Liver (tissue), 9 donors: Measurements from ENCODE around the gene CYBB. TPM values are rescaled to one million over a fixed set of nuclear protein-coding genes. Genes with fewer than 3 reads are reported as not detected.

ENCODE experiments used
- DNase-seq: peaks from one replicate; pipeline ENCODE4 v3.0.0-alpha.2; 2017; ENCODE audit warnings: low spot score
- H3K27ac ChIP-seq, 2 donors: one replicate each; pipeline ENCODE4 v1.7.0; 2013; ENCODE audit warnings: inconsistent platforms in 2 of 2, low read length in 2 of 2, control low read depth in 1 of 2, low read depth in 1 of 2, mild to moderate bottlenecking in 1 of 2
- H3K27me3 ChIP-seq, 4 donors: one replicate each; pipeline versions ENCODE4 v1.6.1 to v1.7.0; 2013; ENCODE audit warnings: low read length in 3 of 4, inconsistent platforms in 1 of 4, mild to moderate bottlenecking in 1 of 4, moderate library complexity in 1 of 4; ENCODE audit not compliant: control insufficient read depth in 4 of 4, insufficient read depth in 4 of 4
- H3K36me3 ChIP-seq, 4 donors: one replicate each; pipeline versions ENCODE4 v1.6.1 to v1.7.0; 2013; ENCODE audit warnings: low read length in 3 of 4, mild to moderate bottlenecking in 3 of 4, low read depth in 1 of 4, moderate library complexity in 1 of 4; ENCODE audit not compliant: control insufficient read depth in 4 of 4, insufficient read depth in 3 of 4
- H3K4me1 ChIP-seq, 4 donors: one replicate each; pipeline versions ENCODE4 v1.6.1 to v1.7.0; 2013; ENCODE audit warnings: low read length in 3 of 4, mild to moderate bottlenecking in 3 of 4, moderate library complexity in 1 of 4; ENCODE audit not compliant: control insufficient read depth in 4 of 4, insufficient read depth in 4 of 4
- H3K4me3 ChIP-seq, 3 donors: one replicate each; pipeline versions ENCODE4 v1.6.1 to v1.7.0; 2013; ENCODE audit warnings: low read length in 3 of 3, control low read depth in 1 of 3, low read depth in 1 of 3, mild to moderate bottlenecking in 1 of 3
- H3K9ac ChIP-seq, 2 donors: one replicate each; pipeline ENCODE4 v1.7.0; 2013; ENCODE audit warnings: low read length in 2 of 2, mild to moderate bottlenecking in 2 of 2, moderate library complexity in 2 of 2, control low read depth in 1 of 2, low read depth in 1 of 2
- H3K9me3 ChIP-seq, 4 donors: one replicate each; pipeline versions ENCODE4 v1.6.1 to v1.7.0; 2013; ENCODE audit warnings: low read length in 3 of 4; ENCODE audit not compliant: control insufficient read depth in 4 of 4
- CTCF ChIP-seq: fragments of 150-350 bp; IDR thresholded peaks from 2 replicates; pipeline ENCODE4 v1.5.1; 2017; ENCODE audit warnings: improper control_type of control experiment, low read depth, low read length; ENCODE audit not compliant: missing input control
- EGR1 ChIP-seq, 2 donors: IDR thresholded peaks; 2 replicates each; pipeline ENCODE4 v1.6.1; 2016 to 2018; ENCODE audit warnings: antibody characterized with exemption in 2 of 2, low read depth in 2 of 2
- FOXA1 ChIP-seq: IDR thresholded peaks from 2 replicates; pipeline ENCODE4 v1.6.1; 2016; ENCODE audit warnings: antibody characterized with exemption
- FOXA2 ChIP-seq: IDR thresholded peaks from 2 replicates; pipeline ENCODE4 v1.6.1; 2016; ENCODE audit warnings: antibody characterized with exemption
- GABPA ChIP-seq, 2 donors: IDR thresholded peaks in 1 of 2; conservative IDR thresholded peaks in 1 of 2; 2 replicates each; pipeline ENCODE4 v1.6.1; 2016; ENCODE audit warnings: antibody characterized with exemption in 2 of 2, mild to moderate bottlenecking in 1 of 2, moderate library complexity in 1 of 2
- HNF4A ChIP-seq, 2 donors: conservative IDR thresholded peaks; 2 replicates each; pipeline ENCODE4 v1.6.1; 2016; ENCODE audit warnings: antibody characterized with exemption in 2 of 2, mild to moderate bottlenecking in 2 of 2
- HNF4G ChIP-seq: IDR thresholded peaks from 2 replicates; pipeline ENCODE4 v1.6.1; 2016; ENCODE audit warnings: antibody characterized with exemption
- JUND ChIP-seq, 2 donors: IDR thresholded peaks; 2 replicates each; pipeline ENCODE4 v1.6.1; 2016; ENCODE audit warnings: antibody characterized with exemption in 2 of 2
- MAX ChIP-seq: IDR thresholded peaks from 2 replicates; pipeline ENCODE4 v1.6.1; 2016; ENCODE audit warnings: antibody characterized with exemption
- NR2F2 ChIP-seq: IDR thresholded peaks from 2 replicates; pipeline ENCODE4 v1.6.1; 2016; ENCODE audit warnings: antibody characterized with exemption
- RAD21 ChIP-seq, 2 donors: IDR thresholded peaks; 2 replicates each; pipeline ENCODE4 v1.6.1; 2016; ENCODE audit warnings: antibody characterized with exemption in 2 of 2, mild to moderate bottlenecking in 2 of 2
- SP1 ChIP-seq: IDR thresholded peaks from 2 replicates; pipeline ENCODE4 v1.6.1; 2018; ENCODE audit warnings: antibody characterized with exemption, mild to moderate bottlenecking
- YY1 ChIP-seq: IDR thresholded peaks from 2 replicates; pipeline ENCODE4 v1.6.1; 2016; ENCODE audit warnings: antibody characterized with exemption, mild to moderate bottlenecking
- ZBTB33 ChIP-seq: IDR thresholded peaks from 2 replicates; pipeline ENCODE4 v1.6.1; 2016; ENCODE audit warnings: antibody characterized with exemption
- WGBS: extraction: QIAGEN DNeasy Blood & Tissue Kit; methylation state at CpG from one replicate; pipeline ENCODE4 v1.1.7; 2013; 5-methylcytosine and 5-hydroxymethylcytosine counted together
- polyA plus RNA-seq, 2 donors: library from polyadenylated mRNA; stranded (reverse) in 1 of 2; unstranded in 1 of 2; fragments of 200-250 nt in 1 of 2; fragments of >200 nt in 1 of 2; fragmentation: Nextera tagmentation in 1 of 2; extraction: Ambion mirVana in 1 of 2; gene quantifications; one replicate each; pipeline versions ENCODE4 v1.2.1 to v1.2.3, GENCODE V29; 2013 to 2015
- total RNA-seq, 2 donors: library from RNA; depleted of rRNA; stranded (reverse); fragments of >200 nt; gene quantifications; one replicate each; pipeline ENCODE4 v1.2.3, GENCODE V29; 2014
- TF ChIP-seq, protein P1 (sequence below): IDR thresholded peaks from 2 replicates; pipeline ENCODE4 v1.6.1; 2016; ENCODE audit warnings: antibody characterized with exemption
- donor health status: healthy.
- donor health status: healthy.
- donor health status: healthy.
- donor health status: healthy.
- donor health status: healthy.

The CYBB gene
- total and polyA plus RNA-seq, 4 donors = 2.8 to 65.7 (median 14.5) TPM

DNA sequence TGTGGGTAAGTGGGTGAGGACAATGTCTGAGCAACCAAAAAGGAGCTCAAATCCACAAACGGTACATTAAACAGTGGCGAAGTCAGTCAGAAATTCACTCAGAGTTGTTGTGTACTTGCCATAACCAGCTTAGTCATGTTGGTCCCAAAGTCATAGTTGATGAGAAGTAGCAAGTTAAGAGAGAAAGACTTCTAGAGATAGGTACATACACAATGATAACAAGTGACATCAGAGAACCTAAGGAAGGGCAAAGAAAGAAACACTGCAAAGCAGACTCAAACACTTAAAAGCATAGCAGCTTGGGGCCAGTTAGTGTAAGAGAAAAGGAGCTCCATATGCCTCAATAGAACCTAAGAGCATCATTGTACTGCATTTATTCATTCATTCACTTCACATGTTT is 37.3 kb downstream of the CYBB start (continued):
- TF ChIP-seq CTCF (no peak), NR2F2 (no peak), YY1 (no peak), HNF4G (no peak), FOXA2 (no peak), GABPA (IDR thresholded peaks at IDR 0.05 in 1 of 2, conservative IDR thresholded peaks at IDR 0.05 in 1 of 2) (no peak), MAX (no peak), RAD21 (IDR thresholded peaks at IDR 0.05) (no peak), EGR1 (IDR thresholded peaks at IDR 0.05; ENCODE audit: low read depth in 2 of 2) (no peak)
- TF ChIP-seq, protein P1, sequence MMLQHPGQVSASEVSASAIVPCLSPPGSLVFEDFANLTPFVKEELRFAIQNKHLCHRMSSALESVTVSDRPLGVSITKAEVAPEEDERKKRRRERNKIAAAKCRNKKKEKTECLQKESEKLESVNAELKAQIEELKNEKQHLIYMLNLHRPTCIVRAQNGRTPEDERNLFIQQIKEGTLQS = no peak

GRCh38 chrX:37817579-37817978 is 37.7 kb downstream of the CYBB start:
- no peak for TF ChIP-seq ZBTB33
- no peak for TF ChIP-seq NR2F2
- no peak for TF ChIP-seq RAD21 (IDR thresholded peaks at IDR 0.05)
- no peak for TF ChIP-seq SP1
- TF ChIP-seq HNF4A (conservative IDR thresholded peaks at IDR 0.05) = no peak
- TF ChIP-seq HNF4G = no peak
- TF ChIP-seq FOXA1 = no peak
- TF ChIP-seq FOXA2 = no peak
- no peak for TF ChIP-seq JUND (IDR thresholded peaks at IDR 0.05)
- TF ChIP-seq, protein P1 = no peak
- 59% methylated on average over 3 of the region's 3 CpGs for WGBS
- H3K27ac ChIP-seq = no peak overlapping the region

DNA sequence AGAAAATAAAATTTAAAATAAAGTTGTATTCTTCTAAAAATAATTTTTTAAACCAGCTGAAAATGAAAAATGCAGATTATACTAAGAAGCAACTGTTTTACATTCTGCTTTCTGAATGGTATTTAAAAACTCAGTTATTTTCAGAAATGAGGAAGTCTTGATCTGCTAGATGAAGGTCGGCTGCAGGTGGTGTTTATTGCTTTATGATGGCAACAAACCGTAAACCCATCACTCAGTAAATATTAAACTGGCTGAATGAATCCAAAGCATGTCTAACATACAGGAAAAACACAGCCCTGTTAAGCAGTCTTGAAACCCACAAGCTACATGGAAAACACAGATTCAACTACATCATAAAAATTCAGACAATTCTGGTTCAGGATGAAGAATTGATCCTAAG is 38.2 kb downstream of the CYBB start:
- no peak overlapping the region for H3K4me3 ChIP-seq
- WGBS = 72% methylated on average over 2 of the region's 2 CpGs
- no peaks in the 10 kb centered on the region for H3K4me1 ChIP-seq
- no peaks in the 10 kb centered on the region for H3K9me3 ChIP-seq
- no peak overlapping the region for H3K9ac ChIP-seq
- H3K27ac ChIP-seq = no peak overlapping the region
- H3K27me3 ChIP-seq = peaks cover 0 to 3% (median 0%) of the 10 kb centered on the region in 4 donors
- no peaks in the 10 kb centered on the region for H3K36me3 ChIP-seq
- DNase-seq = no peak
- TF ChIP-seq, protein P1 = no peak
- TF ChIP-seq NR2F2 = no peak

More at GRCh38 chrX:37817579-37817978, 37.7 kb downstream of the CYBB start:
- H3K9me3 ChIP-seq = no peaks in the 10 kb centered on the region
- H3K9ac ChIP-seq = no peak overlapping the region
- no peak for DNase-seq
- no peaks in the 10 kb centered on the region for H3K4me1 ChIP-seq
- peaks cover 0 to 3% (median 0%) of the 10 kb centered on the region in 4 donors for H3K27me3 ChIP-seq
- no peak overlapping the region for H3K4me3 ChIP-seq
- H3K36me3 ChIP-seq = no peaks in the 10 kb centered on the region
